ENCODE data around the gene RYR3. TPM values are rescaled to one million over a fixed set of nuclear protein-coding genes. Genes with fewer than 3 reads are reported as not detected.

Gene RYR3
- polyA plus RNA-seq, 2 donors = 1.0 to 1.8 TPM

GRCh38 chr15:33343275-33343674, 32.5 kb downstream of the RYR3 start:
- H3K27me3 ChIP-seq (ENCODE audit: control insufficient read depth in 1 of 2, insufficient read depth in 2 of 2, low read length in 2 of 2) = no peaks in the 10 kb centered on the region
- peaks cover 0 to 3% of the 10 kb centered on the region in 2 donors for H3K9me3 ChIP-seq (ENCODE audit: control insufficient read depth in 2 of 2, insufficient read depth in 1 of 2, low read depth in 1 of 2, low read length in 1 of 2)
- no peak overlapping the region for H3K4me3 ChIP-seq (ENCODE audit: low read depth in 1 of 2, low read length in 2 of 2)
- 74 to 78% methylated on average over 5 of the region's 5 CpGs for WGBS, 2 donors
- H3K27ac ChIP-seq (ENCODE audit: low read depth in 2 of 2, low read length in 1 of 2) = no peak overlapping the region
- no peaks in the 10 kb centered on the region for H3K36me3 ChIP-seq (ENCODE audit: control insufficient read depth in 2 of 2, insufficient read depth in 2 of 2, low read length in 1 of 2)
- H3K4me1 ChIP-seq (ENCODE audit: control insufficient read depth in 2 of 2, insufficient read depth in 2 of 2, low read length in 1 of 2) = no peaks in the 10 kb centered on the region

DNA sequence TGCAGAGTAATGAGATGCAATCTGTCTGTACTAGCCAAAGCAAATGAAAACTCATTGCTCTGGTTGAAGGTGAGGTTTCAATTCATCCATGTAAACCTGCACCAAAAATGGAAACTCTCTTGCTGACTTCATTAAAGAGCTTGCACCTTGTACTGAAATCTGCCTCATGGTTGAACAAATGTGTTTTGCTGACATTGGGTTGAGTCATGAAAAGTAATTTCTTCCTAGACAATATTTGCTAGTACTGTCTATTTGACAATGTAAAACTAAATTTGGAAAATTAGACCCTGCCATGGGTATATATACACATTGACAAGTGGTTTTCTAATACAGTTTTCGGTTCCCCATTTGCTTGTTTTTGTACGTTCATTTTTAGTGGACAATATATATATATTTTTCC, 33.3 kb downstream of the RYR3 start:
- Histone ChIP-seq H3K27ac (ENCODE audit: low read depth in 2 of 2, low read length in 1 of 2) (no peak overlapping the region), H3K9me3 (ENCODE audit: control insufficient read depth in 2 of 2, insufficient read depth in 1 of 2, low read depth in 1 of 2, low read length in 1 of 2) (peaks cover 0 to 3% of the 10 kb centered on the region in 2 donors), H3K36me3 (ENCODE audit: control insufficient read depth in 2 of 2, insufficient read depth in 2 of 2, low read length in 1 of 2) (no peaks in the 10 kb centered on the region), H3K27me3 (ENCODE audit: control insufficient read depth in 1 of 2, insufficient read depth in 2 of 2, low read length in 2 of 2) (no peaks in the 10 kb centered on the region), H3K4me3 (ENCODE audit: low read depth in 1 of 2, low read length in 2 of 2) (no peak overlapping the region), H3K4me1 (ENCODE audit: control insufficient read depth in 2 of 2, insufficient read depth in 2 of 2, low read length in 1 of 2) (no peaks in the 10 kb centered on the region)
- 93 to 96% methylated on average over 2 of the region's 2 CpGs for WGBS, 2 donors

DNA sequence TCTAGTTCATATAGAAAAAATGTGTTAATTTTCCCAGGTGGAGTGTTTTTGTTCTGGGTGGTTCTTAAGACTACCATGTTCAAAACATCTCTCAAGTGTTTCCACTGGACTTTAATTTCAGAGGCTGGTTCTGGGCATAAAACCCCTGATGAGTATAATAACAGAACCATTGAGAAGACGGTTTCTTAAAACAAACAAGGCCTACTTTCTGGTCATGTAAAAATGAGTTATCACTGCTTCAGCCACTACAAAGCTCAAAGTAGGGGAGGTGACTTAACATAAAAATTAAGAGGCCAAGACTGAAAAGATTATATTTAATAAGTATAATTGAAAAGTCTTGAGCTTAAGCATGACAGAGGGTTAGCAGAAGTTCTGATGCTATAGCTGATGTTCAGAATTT, 33.8 kb downstream of the RYR3 start:
- Histone ChIP-seq H3K27ac (ENCODE audit: low read depth in 2 of 2, low read length in 1 of 2) (no peak overlapping the region), H3K4me1 (ENCODE audit: control insufficient read depth in 2 of 2, insufficient read depth in 2 of 2, low read length in 1 of 2) (no peaks in the 10 kb centered on the region), H3K4me3 (ENCODE audit: low read depth in 1 of 2, low read length in 2 of 2) (no peak overlapping the region), H3K36me3 (ENCODE audit: control insufficient read depth in 2 of 2, insufficient read depth in 2 of 2, low read length in 1 of 2) (no peaks in the 10 kb centered on the region), H3K9me3 (ENCODE audit: control insufficient read depth in 2 of 2, insufficient read depth in 1 of 2, low read depth in 1 of 2, low read length in 1 of 2) (peaks cover 0 to 3% of the 10 kb centered on the region in 2 donors), H3K27me3 (ENCODE audit: control insufficient read depth in 1 of 2, insufficient read depth in 2 of 2, low read length in 2 of 2) (no peaks in the 10 kb centered on the region)
- WGBS, 2 donors = 69 to 79% methylated on average over 1 of the region's 1 CpG

DNA sequence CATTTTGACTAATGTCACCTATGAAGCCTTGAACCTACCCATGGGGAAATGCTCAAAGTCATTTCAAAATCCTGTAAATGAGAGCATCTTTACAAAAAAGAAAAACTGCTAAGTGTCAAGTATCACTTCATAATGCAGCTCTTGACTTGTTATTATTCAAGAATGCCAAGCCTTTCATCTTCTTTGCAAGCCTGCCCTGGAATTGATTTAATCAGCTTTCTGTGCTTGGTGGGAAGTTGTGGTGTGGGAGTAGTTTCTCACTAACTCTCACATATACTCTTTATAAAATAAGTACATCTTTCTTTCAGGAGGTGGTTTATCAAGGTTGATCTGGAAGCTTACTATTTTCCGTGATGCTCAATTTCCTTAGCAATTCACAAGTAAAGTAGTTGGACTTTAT, 43.6 kb downstream of the RYR3 start:
- H3K36me3 ChIP-seq (ENCODE audit: control insufficient read depth in 2 of 2, insufficient read depth in 2 of 2, low read length in 1 of 2) = no peaks in the 10 kb centered on the region
- no peaks in the 10 kb centered on the region for H3K9me3 ChIP-seq (ENCODE audit: control insufficient read depth in 2 of 2, insufficient read depth in 1 of 2, low read depth in 1 of 2, low read length in 1 of 2)
- WGBS, 2 donors = 87% methylated on average over 1 of the region's 1 CpG
- no peaks in the 10 kb centered on the region for H3K4me1 ChIP-seq (ENCODE audit: control insufficient read depth in 2 of 2, insufficient read depth in 2 of 2, low read length in 1 of 2)
- no peaks in the 10 kb centered on the region for H3K27me3 ChIP-seq (ENCODE audit: control insufficient read depth in 1 of 2, insufficient read depth in 2 of 2, low read length in 2 of 2)
- H3K27ac ChIP-seq (ENCODE audit: low read depth in 2 of 2, low read length in 1 of 2) = no peak overlapping the region
- no peak overlapping the region for H3K4me3 ChIP-seq (ENCODE audit: low read depth in 1 of 2, low read length in 2 of 2)

GRCh38 chr15:33357845-33358244, 47.1 kb downstream of the RYR3 start:
- Histone ChIP-seq H3K9me3 (ENCODE audit: control insufficient read depth in 2 of 2, insufficient read depth in 1 of 2, low read depth in 1 of 2, low read length in 1 of 2) (no peaks in the 10 kb centered on the region), H3K36me3 (ENCODE audit: control insufficient read depth in 2 of 2, insufficient read depth in 2 of 2, low read length in 1 of 2) (no peaks in the 10 kb centered on the region), H3K27me3 (ENCODE audit: control insufficient read depth in 1 of 2, insufficient read depth in 2 of 2, low read length in 2 of 2) (no peaks in the 10 kb centered on the region), H3K4me3 (ENCODE audit: low read depth in 1 of 2, low read length in 2 of 2) (no peak overlapping the region), H3K4me1 (ENCODE audit: control insufficient read depth in 2 of 2, insufficient read depth in 2 of 2, low read length in 1 of 2) (no peaks in the 10 kb centered on the region), H3K27ac (ENCODE audit: low read depth in 2 of 2, low read length in 1 of 2) (no peak overlapping the region)
- WGBS, 2 donors = 51 to 61% methylated on average over 4 of the region's 4 CpGs

DNA sequence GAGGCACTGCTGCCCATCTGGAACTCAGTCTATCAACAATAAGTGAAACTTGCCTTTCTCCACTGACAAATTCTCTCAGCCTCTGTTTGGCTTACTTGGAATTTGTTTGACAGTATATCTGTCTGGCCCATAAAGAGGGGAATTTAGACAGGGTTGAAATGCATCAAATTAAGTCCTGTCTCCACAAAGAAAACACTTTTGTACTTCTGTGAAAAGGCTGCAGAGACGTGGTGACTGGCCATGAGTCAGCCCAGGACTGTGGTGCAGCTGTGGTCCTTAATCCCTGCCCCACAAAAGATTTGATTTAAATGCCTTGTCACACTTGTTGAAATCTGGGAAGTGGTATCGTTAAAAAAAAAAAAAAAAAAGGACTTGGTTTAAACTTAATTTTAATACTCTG, 47.5 kb downstream of the RYR3 start:
- WGBS, 2 donors = 26 to 31% methylated on average over 2 of the region's 2 CpGs
- H3K9me3 ChIP-seq (ENCODE audit: control insufficient read depth in 2 of 2, insufficient read depth in 1 of 2, low read depth in 1 of 2, low read length in 1 of 2) = no peaks in the 10 kb centered on the region

DNA sequence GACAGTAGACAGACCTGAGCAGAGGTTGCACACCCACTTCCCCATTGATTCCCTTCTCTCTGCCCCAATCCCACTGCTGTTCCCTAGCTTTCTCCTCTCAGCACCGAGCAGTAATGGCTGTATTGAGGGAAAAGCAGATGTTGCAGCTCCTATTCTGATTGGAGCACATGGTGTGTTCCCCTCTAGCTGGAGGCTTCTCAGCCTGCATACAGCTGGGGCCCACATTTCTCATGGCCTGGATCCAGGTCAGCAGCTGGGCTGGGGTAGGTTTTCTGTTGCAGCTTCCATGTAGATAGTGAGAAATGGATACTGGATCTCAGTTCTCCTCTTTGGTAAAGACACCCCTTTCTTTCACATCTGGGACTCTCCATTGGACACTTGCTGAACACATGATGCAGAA, 50.1 kb downstream of the RYR3 start:
- Histone ChIP-seq H3K9me3 (ENCODE audit: control insufficient read depth in 2 of 2, insufficient read depth in 1 of 2, low read depth in 1 of 2, low read length in 1 of 2) (no peaks in the 10 kb centered on the region), H3K27ac (ENCODE audit: low read depth in 2 of 2, low read length in 1 of 2) (no peak overlapping the region), H3K27me3 (ENCODE audit: control insufficient read depth in 1 of 2, insufficient read depth in 2 of 2, low read length in 2 of 2) (no peaks in the 10 kb centered on the region), H3K4me3 (ENCODE audit: low read depth in 1 of 2, low read length in 2 of 2) (no peak overlapping the region), H3K4me1 (ENCODE audit: control insufficient read depth in 2 of 2, insufficient read depth in 2 of 2, low read length in 1 of 2) (no peaks in the 10 kb centered on the region), H3K36me3 (ENCODE audit: control insufficient read depth in 2 of 2, insufficient read depth in 2 of 2, low read length in 1 of 2) (no peaks in the 10 kb centered on the region)
- 56 to 62% methylated on average over 1 of the region's 1 CpG for WGBS, 2 donors

More for the DNA sequence above, 47.5 kb downstream of the RYR3 start:
- Histone ChIP-seq H3K36me3 (ENCODE audit: control insufficient read depth in 2 of 2, insufficient read depth in 2 of 2, low read length in 1 of 2) (no peaks in the 10 kb centered on the region), H3K4me1 (ENCODE audit: control insufficient read depth in 2 of 2, insufficient read depth in 2 of 2, low read length in 1 of 2) (no peaks in the 10 kb centered on the region), H3K27ac (ENCODE audit: low read depth in 2 of 2, low read length in 1 of 2) (no peak overlapping the region), H3K4me3 (ENCODE audit: low read depth in 1 of 2, low read length in 2 of 2) (no peak overlapping the region), H3K27me3 (ENCODE audit: control insufficient read depth in 1 of 2, insufficient read depth in 2 of 2, low read length in 2 of 2) (no peaks in the 10 kb centered on the region)

DNA sequence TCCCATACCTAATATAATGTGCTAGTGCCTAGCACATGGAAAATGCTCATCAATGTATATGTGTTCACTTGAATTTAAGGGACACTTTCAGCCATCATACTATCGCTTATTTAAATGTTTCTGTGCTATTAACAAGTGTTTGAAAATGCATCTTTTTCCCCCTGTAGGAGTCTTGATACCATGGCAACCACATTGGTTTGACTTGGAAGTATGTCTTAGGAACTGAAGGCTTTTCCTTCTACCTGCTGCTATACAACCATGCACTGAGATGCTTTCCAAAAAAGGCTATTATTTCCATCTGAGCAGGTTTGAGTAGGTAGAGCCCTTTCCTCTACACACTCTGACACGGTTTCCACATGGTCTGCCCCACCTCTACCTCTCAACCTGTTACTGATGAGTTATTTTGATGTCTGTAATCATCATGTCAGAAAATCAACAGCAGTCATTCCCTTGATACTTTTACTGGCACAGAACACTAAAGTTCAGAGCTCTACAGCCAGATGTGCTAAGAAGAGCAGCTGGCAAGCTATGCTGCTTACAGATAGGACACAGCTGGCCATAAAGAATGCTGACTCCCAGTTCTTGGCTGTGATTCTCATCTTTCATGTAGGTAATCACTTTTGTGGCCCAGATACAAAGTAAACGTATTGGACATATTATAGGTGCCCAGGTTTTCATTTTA, 59.3 kb downstream of the RYR3 start:
- Histone ChIP-seq H3K27me3 (ENCODE audit: control insufficient read depth in 1 of 2, insufficient read depth in 2 of 2, low read length in 2 of 2) (no peaks in the 10 kb centered on the region), H3K4me3 (ENCODE audit: low read depth in 1 of 2, low read length in 2 of 2) (no peak overlapping the region), H3K4me1 (ENCODE audit: control insufficient read depth in 2 of 2, insufficient read depth in 2 of 2, low read length in 1 of 2) (no peaks in the 10 kb centered on the region), H3K27ac (ENCODE audit: low read depth in 2 of 2, low read length in 1 of 2) (no peak overlapping the region), H3K9me3 (ENCODE audit: control insufficient read depth in 2 of 2, insufficient read depth in 1 of 2, low read depth in 1 of 2, low read length in 1 of 2) (no peaks in the 10 kb centered on the region), H3K36me3 (ENCODE audit: control insufficient read depth in 2 of 2, insufficient read depth in 2 of 2, low read length in 1 of 2) (no peaks in the 10 kb centered on the region)
- 44 to 51% methylated on average over 3 of the region's 3 CpGs for WGBS, 2 donors

DNA sequence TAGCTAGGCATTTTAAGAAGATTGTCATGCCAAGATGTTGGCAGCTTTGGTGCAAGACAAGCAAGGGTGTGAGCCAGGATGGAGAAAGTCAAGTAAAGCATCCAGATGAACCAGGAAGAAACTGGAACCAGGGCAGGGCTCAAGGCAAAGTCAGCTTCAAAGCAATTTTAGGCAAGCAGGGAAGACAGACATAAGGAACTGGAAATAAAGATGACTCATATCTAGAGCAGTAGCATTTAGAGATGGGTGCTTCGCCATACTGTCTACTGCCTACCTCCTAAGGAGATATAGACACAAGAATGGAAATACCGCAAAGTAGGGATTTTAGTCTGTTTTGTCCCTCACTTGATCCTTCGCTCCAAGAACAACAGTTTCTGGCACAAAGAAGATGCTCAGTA, 59.9 kb downstream of the RYR3 start:
- Histone ChIP-seq H3K9me3 (ENCODE audit: control insufficient read depth in 2 of 2, insufficient read depth in 1 of 2, low read depth in 1 of 2, low read length in 1 of 2) (no peaks in the 10 kb centered on the region), H3K36me3 (ENCODE audit: control insufficient read depth in 2 of 2, insufficient read depth in 2 of 2, low read length in 1 of 2) (no peaks in the 10 kb centered on the region), H3K27ac (ENCODE audit: low read depth in 2 of 2, low read length in 1 of 2) (no peak overlapping the region), H3K4me1 (ENCODE audit: control insufficient read depth in 2 of 2, insufficient read depth in 2 of 2, low read length in 1 of 2) (no peaks in the 10 kb centered on the region), H3K27me3 (ENCODE audit: control insufficient read depth in 1 of 2, insufficient read depth in 2 of 2, low read length in 2 of 2) (no peaks in the 10 kb centered on the region), H3K4me3 (ENCODE audit: low read depth in 1 of 2, low read length in 2 of 2) (no peak overlapping the region)
- 80 to 87% methylated on average over 3 of the region's 3 CpGs for WGBS, 2 donors

GRCh38 chr15:33371159-33371558, 60.4 kb downstream of the RYR3 start:
- no peak overlapping the region for H3K27ac ChIP-seq (ENCODE audit: low read depth in 2 of 2, low read length in 1 of 2)
- WGBS, 2 donors = 83 to 89% methylated on average over 3 of the region's 3 CpGs
- H3K36me3 ChIP-seq (ENCODE audit: control insufficient read depth in 2 of 2, insufficient read depth in 2 of 2, low read length in 1 of 2) = no peaks in the 10 kb centered on the region
- no peaks in the 10 kb centered on the region for H3K4me1 ChIP-seq (ENCODE audit: control insufficient read depth in 2 of 2, insufficient read depth in 2 of 2, low read length in 1 of 2)
- H3K4me3 ChIP-seq (ENCODE audit: low read depth in 1 of 2, low read length in 2 of 2) = no peak overlapping the region
- H3K27me3 ChIP-seq (ENCODE audit: control insufficient read depth in 1 of 2, insufficient read depth in 2 of 2, low read length in 2 of 2) = no peaks in the 10 kb centered on the region
- H3K9me3 ChIP-seq (ENCODE audit: control insufficient read depth in 2 of 2, insufficient read depth in 1 of 2, low read depth in 1 of 2, low read length in 1 of 2) = no peaks in the 10 kb centered on the region
